Spleen (tissue), 11 donors: ENCODE measurements around the gene DSCAML1. TPM values are rescaled to one million over a fixed set of nuclear protein-coding genes. Genes with fewer than 3 reads are reported as not detected.

Experiments used
- DNase-seq: peaks from one replicate; pipeline ENCODE4 v3.0.0-alpha.2; 2020
- H3K27ac ChIP-seq, 8 donors: fragments of 200-600 bp; sonication (generic) in 7 of 8; 1 replicate in 4 of 8; 2 replicates in 4 of 8; pipeline versions ENCODE4 v1.5.0 to v1.8.0; 2016 to 2021; ENCODE audit warnings: inconsistent platforms in 4 of 8, mild to moderate bottlenecking in 4 of 8, moderate library complexity in 1 of 8
- H3K27me3 ChIP-seq, 7 donors: fragments of 200-600 bp; sonication (generic) in 6 of 7; replicated peaks in 1 of 7; 1 replicate in 4 of 7; 2 replicates in 3 of 7; pipeline versions ENCODE4 v1.5.0 to v1.8.0; 2016 to 2021; ENCODE audit warnings: inconsistent platforms in 3 of 7, mild to moderate bottlenecking in 1 of 7
- H3K36me3 ChIP-seq, 6 donors: fragments of 200-600 bp; sonication (generic) in 5 of 6; 1 replicate in 4 of 6; 2 replicates in 2 of 6; pipeline versions ENCODE4 v1.5.0 to v1.8.0; 2016 to 2021; ENCODE audit warnings: inconsistent platforms in 2 of 6
- H3K4me1 ChIP-seq, 6 donors: fragments of 200-600 bp; sonication (generic) in 5 of 6; 1 replicate in 3 of 6; 2 replicates in 3 of 6; pipeline versions ENCODE4 v1.5.0 to v1.8.0; 2016 to 2021; ENCODE audit warnings: inconsistent platforms in 3 of 6
- H3K4me3 ChIP-seq, 8 donors: fragments of 200-600 bp; sonication (generic) in 7 of 8; 1 replicate in 4 of 8; 2 replicates in 4 of 8; pipeline versions ENCODE4 v1.5.0 to v1.8.0; 2016 to 2021; ENCODE audit warnings: inconsistent platforms in 4 of 8, mild to moderate bottlenecking in 4 of 8, moderate library complexity in 2 of 8
- H3K9me3 ChIP-seq, 8 donors: fragments of 200-600 bp; sonication (generic) in 7 of 8; 1 replicate in 4 of 8; 2 replicates in 4 of 8; pipeline versions ENCODE4 v1.5.0 to v1.8.0; 2016 to 2021; ENCODE audit warnings: inconsistent platforms in 4 of 8
- POLR2A ChIP-seq, 3 donors: fragments of 450-650 bp; IDR thresholded peaks; one replicate each; pipeline ENCODE4 v1.5.1; 2017; ENCODE audit warnings: antibody characterized with exemption in 3 of 3, mild to moderate bottlenecking in 1 of 3
- POLR2AphosphoS5 ChIP-seq, 3 donors: sonication (generic); formaldehyde crosslinking; IDR thresholded peaks; one replicate each; pipeline ENCODE4 v1.5.1; 2017; ENCODE audit warnings: antibody characterized with exemption in 3 of 3
- WGBS, 5 donors: extraction: QIAGEN DNeasy Blood & Tissue Kit in 3 of 5; methylation state at CpG; one replicate each; pipeline versions ENCODE4 v1.1.5 to v1.1.7; 2013 to 2018; 5-methylcytosine and 5-hydroxymethylcytosine counted together
- intact Hi-C: fragments of 100-400 bp; cut with DNase I; formaldehyde crosslinking; loops from one replicate; pipeline ENCODE4 v1.15.0; 2023; ENCODE audit warnings: low total_unique reads
- polyA plus RNA-seq, 3 donors: library from polyadenylated mRNA; stranded (reverse); fragments of 200-250 nt; gene quantifications; one replicate each; pipeline ENCODE4 v1.2.1, GENCODE V29; 2013
- total RNA-seq, 7 donors: library from RNA; depleted of rRNA in 3 of 7; stranded (reverse); fragments of >200 nt in 3 of 7; fragmentation: NEBNext Ultra II Directional in 4 of 7; extraction: Animal tissue kit (Norgen Biotek cat#: 25700) in 4 of 7; gene quantifications; one replicate each; pipeline versions ENCODE4 v1.1.0 to v1.2.1, GENCODE V29; 2016 to 2021
- TF ChIP-seq, protein P1 (sequence below), 11 experiments: fragments of 200-600 bp in 7 of 11; fragments of 450-650 bp in 4 of 11; sonication (generic) in 4 of 11; IDR thresholded peaks in 8 of 11; conservative IDR thresholded peaks in 3 of 11; 1 replicate in 7 of 11; 2 replicates in 4 of 11; pipeline versions ENCODE4 v1.4.0 to v1.8.0; 2016 to 2021; ENCODE audit warnings: antibody characterized with exemption in 11 of 11, inconsistent platforms in 4 of 11, mild to moderate bottlenecking in 1 of 11
- donor health status: healthy with polysubstance abuse.
- donor health status: DM: no; HTN: no; CAD: no; lungs with moderate emphysema.
- donor health status: DM: no; HTN: no; CAD: no.
- donor health status: Bipolar disorder and iron deficiency.
- donor health status: healthy.
- donor health status: DM: no; HTN: no; CAD: no.
- donor health status: DM: yes; HTN: yes; CAD: no.

The DSCAML1 gene
- total and polyA plus RNA-seq, 10 donors, result 0.07 to 10.7 (median 2.3) TPM

DNA sequence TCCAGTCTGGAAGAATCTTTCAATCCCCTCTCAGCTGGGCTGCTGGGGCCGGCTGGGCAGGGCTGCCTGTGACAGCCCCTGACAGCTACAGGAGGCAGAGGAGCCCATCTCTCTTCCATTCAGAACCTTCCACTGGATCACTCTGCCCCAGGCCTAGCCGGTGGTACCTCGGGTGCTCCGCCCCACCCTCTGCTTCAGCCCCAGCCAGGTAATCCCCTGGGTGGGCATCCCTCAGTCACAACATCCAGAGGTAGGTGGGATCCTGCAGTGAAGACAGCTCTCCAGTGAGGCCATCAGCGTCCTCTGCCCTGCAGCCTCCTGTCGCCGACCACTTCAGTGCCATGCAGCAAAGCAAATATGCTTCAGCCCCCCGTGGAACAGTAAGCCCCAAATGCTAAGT is 223.7 kb downstream of the DSCAML1 start:
- 77 to 93% (median 89%) methylated on average over 7 to 8 of the region's 8 CpGs for WGBS, 5 donors
- no peaks in the 10 kb centered on the region for H3K9me3 ChIP-seq
- no peak for DNase-seq

DNA sequence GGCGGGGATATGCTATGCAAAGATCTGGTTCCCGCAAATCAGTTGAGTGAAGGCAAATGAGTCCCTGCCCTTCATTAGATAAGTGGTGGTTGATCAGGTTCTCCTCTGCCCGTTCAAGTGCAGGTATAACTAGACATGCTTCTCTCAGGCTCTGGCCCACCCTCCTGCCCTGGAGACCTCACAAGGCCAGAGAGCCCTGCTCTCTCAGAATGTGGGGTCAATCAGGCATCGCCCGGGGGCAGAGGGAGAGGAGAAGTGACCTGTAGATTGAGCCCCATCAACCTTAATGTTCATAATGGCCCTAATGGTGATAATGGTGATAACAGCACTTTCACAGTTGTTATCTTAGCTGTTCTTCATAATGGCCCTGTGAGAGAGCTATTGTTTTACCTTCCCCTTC is 224.3 kb downstream of the DSCAML1 start:
- TF ChIP-seq POLR2A (IDR thresholded peaks at IDR 0.05), result no peak
- TF ChIP-seq, protein P1, sequence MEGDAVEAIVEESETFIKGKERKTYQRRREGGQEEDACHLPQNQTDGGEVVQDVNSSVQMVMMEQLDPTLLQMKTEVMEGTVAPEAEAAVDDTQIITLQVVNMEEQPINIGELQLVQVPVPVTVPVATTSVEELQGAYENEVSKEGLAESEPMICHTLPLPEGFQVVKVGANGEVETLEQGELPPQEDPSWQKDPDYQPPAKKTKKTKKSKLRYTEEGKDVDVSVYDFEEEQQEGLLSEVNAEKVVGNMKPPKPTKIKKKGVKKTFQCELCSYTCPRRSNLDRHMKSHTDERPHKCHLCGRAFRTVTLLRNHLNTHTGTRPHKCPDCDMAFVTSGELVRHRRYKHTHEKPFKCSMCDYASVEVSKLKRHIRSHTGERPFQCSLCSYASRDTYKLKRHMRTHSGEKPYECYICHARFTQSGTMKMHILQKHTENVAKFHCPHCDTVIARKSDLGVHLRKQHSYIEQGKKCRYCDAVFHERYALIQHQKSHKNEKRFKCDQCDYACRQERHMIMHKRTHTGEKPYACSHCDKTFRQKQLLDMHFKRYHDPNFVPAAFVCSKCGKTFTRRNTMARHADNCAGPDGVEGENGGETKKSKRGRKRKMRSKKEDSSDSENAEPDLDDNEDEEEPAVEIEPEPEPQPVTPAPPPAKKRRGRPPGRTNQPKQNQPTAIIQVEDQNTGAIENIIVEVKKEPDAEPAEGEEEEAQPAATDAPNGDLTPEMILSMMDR (IDR thresholded peaks at IDR 0.05 in 8 of 11, conservative IDR thresholded peaks at IDR 0.05 in 3 of 11), result no peak
- no peak for TF ChIP-seq POLR2AphosphoS5 (IDR thresholded peaks at IDR 0.05)
- DNase-seq, result no peak
- Histone ChIP-seq H3K9me3 (no peaks in the 10 kb centered on the region), H3K36me3 (no peaks in the 10 kb centered on the region), H3K4me3 (no peak overlapping the region), H3K4me1 (peaks cover 0 to 6% (median 0%) of the 10 kb centered on the region in 6 donors), H3K27ac (no peak overlapping the region), H3K27me3 (no peaks in the 10 kb centered on the region)
- WGBS, 5 donors, result 88 to 93% (median 89%) methylated on average over 5 of the region's 5 CpGs
- intact Hi-C loops, result no loop called here

More for the DNA sequence above, 223.7 kb downstream of the DSCAML1 start:
- Histone ChIP-seq H3K27ac (no peak overlapping the region), H3K36me3 (no peaks in the 10 kb centered on the region), H3K27me3 (peaks cover 0 to under 1% (median 0%) of the 10 kb centered on the region in 7 donors), H3K4me3 (no peak overlapping the region), H3K4me1 (peaks cover 0 to 6% (median 0%) of the 10 kb centered on the region in 6 donors)
- TF ChIP-seq, protein P1 (IDR thresholded peaks at IDR 0.05 in 8 of 11, conservative IDR thresholded peaks at IDR 0.05 in 3 of 11), result no peak
- no peak for TF ChIP-seq POLR2AphosphoS5 (IDR thresholded peaks at IDR 0.05)
- TF ChIP-seq POLR2A (IDR thresholded peaks at IDR 0.05), result no peak
- intact Hi-C loops, result no loop called here

DNA sequence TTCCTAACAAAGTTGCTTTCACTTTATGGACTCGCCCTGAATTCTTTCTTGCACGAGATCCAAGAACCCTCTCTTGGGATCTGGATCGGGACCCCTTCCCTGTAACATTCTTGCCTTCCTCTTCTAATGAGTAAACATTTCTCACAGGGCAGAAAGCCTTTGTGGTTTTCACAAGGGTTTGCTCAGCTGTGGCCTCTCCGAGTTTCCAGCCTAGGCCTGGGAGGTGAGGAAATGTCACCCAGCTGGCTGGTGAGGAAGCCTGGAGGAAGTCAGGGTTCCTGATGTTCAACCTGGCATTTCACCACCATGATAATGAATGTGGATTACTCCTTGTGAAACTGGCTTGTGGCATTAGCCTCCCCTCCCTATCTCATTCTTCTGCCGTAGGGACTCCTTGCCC is 224.9 kb downstream of the DSCAML1 start:
- 27 to 43% (median 35%) methylated on average over 5 of the region's 5 CpGs for WGBS, 5 donors
- H3K4me3 ChIP-seq, result no peak overlapping the region
- no peaks in the 10 kb centered on the region for H3K36me3 ChIP-seq
- H3K27me3 ChIP-seq, result no peaks in the 10 kb centered on the region
- H3K27ac ChIP-seq, result no peak overlapping the region
- H3K4me1 ChIP-seq, result peaks cover 0 to 6% (median 0%) of the 10 kb centered on the region in 6 donors
- TF ChIP-seq POLR2AphosphoS5 (IDR thresholded peaks at IDR 0.05), result no peak
- no peak for TF ChIP-seq POLR2A (IDR thresholded peaks at IDR 0.05)
- TF ChIP-seq, protein P1 (IDR thresholded peaks at IDR 0.05 in 8 of 11, conservative IDR thresholded peaks at IDR 0.05 in 3 of 11), result no peak
- intact Hi-C loops, result no loop called here
- no peak for DNase-seq
- H3K9me3 ChIP-seq, result no peaks in the 10 kb centered on the region

DNA sequence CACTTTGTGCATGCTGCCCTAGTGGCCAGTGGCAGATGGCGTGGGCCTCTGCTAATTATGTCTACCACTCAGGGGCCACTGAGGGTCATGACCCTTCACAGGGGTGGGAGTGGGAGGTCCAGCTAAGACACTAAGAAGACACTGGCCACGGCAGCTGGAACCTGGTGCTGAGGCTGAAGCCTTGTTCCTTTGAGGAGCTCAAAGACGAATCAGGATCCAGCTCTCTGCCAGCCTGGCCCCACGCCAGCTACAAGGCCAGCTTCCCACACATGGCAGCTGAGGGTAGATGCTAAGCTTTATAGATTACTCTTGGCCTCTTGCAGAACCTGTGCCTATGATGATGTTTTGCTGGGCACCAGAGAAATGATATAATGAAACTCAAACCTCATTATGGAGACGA is 226.3 kb downstream of the DSCAML1 start:
- WGBS, 5 donors, result 70 to 89% (median 78%) methylated on average over 2 to 5 of the region's 5 CpGs
- TF ChIP-seq POLR2AphosphoS5 (IDR thresholded peaks at IDR 0.05) (no peak), POLR2A (IDR thresholded peaks at IDR 0.05) (no peak)
- TF ChIP-seq, protein P1 (IDR thresholded peaks at IDR 0.05 in 8 of 11, conservative IDR thresholded peaks at IDR 0.05 in 3 of 11), result no peak
- no peaks in the 10 kb centered on the region for H3K27me3 ChIP-seq

More for the DNA sequence above, 226.3 kb downstream of the DSCAML1 start:
- H3K27ac ChIP-seq, result no peak overlapping the region
- H3K4me3 ChIP-seq, result no peak overlapping the region
- intact Hi-C loops, result no loop called here
- H3K9me3 ChIP-seq, result no peaks in the 10 kb centered on the region
- H3K36me3 ChIP-seq, result no peaks in the 10 kb centered on the region
- H3K4me1 ChIP-seq, result peaks cover 0 to 6% (median 0%) of the 10 kb centered on the region in 6 donors
- DNase-seq, result peak; percentile 43
